DOHH2 (cell line): ENCODE measurements around the gene CFAP97.

Source experiments
- EZH2phosphoT487 ChIP-seq: fragments of 200-600 bp; sonication (generic); IDR thresholded peaks from 2 replicates; pipeline ENCODE4 v1.6.1; 2017; ENCODE audit warnings: borderline replicate concordance, mild to moderate bottlenecking, antibody characterized with exemption, low read length, moderate library complexity, mixed read lengths
- TF ChIP-seq, protein P1 (sequence below): fragments of 200-600 bp; sonication (generic); IDR thresholded peaks from one replicate; pipeline ENCODE4 v1.5.1; 2014; ENCODE audit warnings: antibody characterized with exemption, mild to moderate bottlenecking, low read depth, low read length; ENCODE audit not compliant: poor library complexity, severe bottlenecking

DNA sequence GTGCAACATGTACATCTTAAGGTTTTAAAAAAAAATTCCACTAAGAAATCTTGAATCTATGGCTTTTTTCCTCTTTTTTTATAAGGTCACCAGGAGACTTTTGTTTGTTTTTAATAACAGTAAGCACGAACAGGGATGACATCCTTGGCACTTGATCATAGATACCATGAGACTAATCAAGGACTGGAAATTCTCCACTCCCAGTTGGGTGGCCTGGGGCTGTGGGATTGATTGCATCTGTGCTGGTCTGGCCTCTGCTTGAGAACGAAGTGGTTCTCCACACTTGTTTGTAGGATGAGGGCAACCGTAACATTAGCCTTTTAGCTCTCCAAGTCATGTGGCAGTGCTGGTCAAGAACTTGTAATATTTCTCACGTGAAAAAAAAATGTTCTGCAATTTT is 41.0 kb upstream of the CFAP97 start:
- TF ChIP-seq, protein P1, sequence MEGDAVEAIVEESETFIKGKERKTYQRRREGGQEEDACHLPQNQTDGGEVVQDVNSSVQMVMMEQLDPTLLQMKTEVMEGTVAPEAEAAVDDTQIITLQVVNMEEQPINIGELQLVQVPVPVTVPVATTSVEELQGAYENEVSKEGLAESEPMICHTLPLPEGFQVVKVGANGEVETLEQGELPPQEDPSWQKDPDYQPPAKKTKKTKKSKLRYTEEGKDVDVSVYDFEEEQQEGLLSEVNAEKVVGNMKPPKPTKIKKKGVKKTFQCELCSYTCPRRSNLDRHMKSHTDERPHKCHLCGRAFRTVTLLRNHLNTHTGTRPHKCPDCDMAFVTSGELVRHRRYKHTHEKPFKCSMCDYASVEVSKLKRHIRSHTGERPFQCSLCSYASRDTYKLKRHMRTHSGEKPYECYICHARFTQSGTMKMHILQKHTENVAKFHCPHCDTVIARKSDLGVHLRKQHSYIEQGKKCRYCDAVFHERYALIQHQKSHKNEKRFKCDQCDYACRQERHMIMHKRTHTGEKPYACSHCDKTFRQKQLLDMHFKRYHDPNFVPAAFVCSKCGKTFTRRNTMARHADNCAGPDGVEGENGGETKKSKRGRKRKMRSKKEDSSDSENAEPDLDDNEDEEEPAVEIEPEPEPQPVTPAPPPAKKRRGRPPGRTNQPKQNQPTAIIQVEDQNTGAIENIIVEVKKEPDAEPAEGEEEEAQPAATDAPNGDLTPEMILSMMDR, result no peak
- no peak for TF ChIP-seq EZH2phosphoT487
